ENCODE data around the gene SORBS2.

DNA sequence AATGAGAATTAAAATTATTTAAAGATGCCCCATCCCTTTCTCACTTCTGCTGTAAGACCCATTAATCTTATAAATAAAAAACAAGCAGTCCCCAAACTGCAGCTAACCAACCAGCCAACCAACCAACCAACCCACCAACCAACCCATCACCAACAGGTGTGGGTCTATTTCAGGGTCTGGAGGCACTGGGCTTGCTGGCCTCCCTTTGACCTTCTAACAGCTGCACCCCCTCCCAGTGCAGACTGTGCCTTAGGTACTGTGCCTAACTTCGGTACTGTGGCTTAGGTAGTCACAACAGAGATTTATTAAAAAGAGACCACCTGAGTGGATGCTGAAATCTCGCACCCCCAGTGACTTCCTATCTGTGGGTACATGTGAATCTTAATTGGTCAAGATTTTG, 128.1 kb downstream of the SORBS2 start:
- TF ChIP-seq, protein P1, sequence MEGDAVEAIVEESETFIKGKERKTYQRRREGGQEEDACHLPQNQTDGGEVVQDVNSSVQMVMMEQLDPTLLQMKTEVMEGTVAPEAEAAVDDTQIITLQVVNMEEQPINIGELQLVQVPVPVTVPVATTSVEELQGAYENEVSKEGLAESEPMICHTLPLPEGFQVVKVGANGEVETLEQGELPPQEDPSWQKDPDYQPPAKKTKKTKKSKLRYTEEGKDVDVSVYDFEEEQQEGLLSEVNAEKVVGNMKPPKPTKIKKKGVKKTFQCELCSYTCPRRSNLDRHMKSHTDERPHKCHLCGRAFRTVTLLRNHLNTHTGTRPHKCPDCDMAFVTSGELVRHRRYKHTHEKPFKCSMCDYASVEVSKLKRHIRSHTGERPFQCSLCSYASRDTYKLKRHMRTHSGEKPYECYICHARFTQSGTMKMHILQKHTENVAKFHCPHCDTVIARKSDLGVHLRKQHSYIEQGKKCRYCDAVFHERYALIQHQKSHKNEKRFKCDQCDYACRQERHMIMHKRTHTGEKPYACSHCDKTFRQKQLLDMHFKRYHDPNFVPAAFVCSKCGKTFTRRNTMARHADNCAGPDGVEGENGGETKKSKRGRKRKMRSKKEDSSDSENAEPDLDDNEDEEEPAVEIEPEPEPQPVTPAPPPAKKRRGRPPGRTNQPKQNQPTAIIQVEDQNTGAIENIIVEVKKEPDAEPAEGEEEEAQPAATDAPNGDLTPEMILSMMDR (IDR thresholded peaks at IDR 0.05): no peak
- TF ChIP-seq POLR2A (IDR thresholded peaks at IDR 0.05): no peak

All from testis (tissue), 2 donors.